Subcutaneous adipose tissue (tissue), 4 donors: ENCODE data around the gene PPARG. TPM values are rescaled to one million over a fixed set of nuclear protein-coding genes. Genes with fewer than 3 reads are reported as not detected.

Source experiments
- total RNA-seq, 4 donors: library from RNA; depleted of rRNA; stranded (reverse); fragments of >200 nt; gene quantifications; one replicate each; pipeline ENCODE4 v1.1.0, GENCODE V29; 2016
- TF ChIP-seq, protein P1 (sequence below): fragments of 450-650 bp; IDR thresholded peaks from one replicate; pipeline ENCODE4 v1.5.1; 2016; ENCODE audit warnings: low read depth, mild to moderate bottlenecking, control low read depth, antibody characterized with exemption, moderate library complexity

PPARG gene
- total RNA-seq, 4 donors from 2014 or later: 223 to 357 (median 337) TPM

DNA sequence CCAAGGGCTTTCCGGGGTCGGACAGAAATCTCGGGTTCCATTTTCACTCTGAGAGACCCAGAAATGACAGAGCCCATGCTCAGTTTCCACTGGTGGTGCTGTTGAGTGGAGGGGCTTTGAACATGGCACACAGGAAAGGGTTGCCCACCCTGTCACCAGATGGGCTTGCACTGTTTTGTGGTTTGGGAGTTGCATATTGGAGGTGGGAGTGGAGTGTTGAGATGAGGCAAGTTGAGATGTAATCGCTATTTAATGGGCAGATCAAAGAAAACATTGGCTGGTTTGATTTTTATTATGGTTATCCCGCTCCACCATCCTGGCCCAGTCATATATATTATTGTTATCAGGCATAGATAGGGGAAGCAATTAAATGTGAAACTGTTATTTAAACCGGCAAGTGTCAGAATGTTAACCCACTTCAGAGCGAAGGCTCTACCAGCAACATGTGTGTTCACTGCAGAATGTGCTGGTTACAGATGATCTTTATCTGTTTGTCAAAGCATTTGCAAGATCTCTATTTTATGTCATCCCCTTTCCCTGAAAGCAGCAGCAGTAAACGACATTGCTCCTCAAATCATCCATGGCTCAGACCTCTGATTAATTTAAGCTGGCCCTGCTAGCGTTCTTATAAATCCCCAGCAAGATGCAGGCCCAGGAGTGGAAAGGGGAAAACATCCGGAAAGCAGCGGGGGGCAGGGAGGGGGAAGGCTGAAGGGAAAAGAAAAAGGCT is 137.1 kb downstream of the PPARG start:
- TF ChIP-seq, protein P1, sequence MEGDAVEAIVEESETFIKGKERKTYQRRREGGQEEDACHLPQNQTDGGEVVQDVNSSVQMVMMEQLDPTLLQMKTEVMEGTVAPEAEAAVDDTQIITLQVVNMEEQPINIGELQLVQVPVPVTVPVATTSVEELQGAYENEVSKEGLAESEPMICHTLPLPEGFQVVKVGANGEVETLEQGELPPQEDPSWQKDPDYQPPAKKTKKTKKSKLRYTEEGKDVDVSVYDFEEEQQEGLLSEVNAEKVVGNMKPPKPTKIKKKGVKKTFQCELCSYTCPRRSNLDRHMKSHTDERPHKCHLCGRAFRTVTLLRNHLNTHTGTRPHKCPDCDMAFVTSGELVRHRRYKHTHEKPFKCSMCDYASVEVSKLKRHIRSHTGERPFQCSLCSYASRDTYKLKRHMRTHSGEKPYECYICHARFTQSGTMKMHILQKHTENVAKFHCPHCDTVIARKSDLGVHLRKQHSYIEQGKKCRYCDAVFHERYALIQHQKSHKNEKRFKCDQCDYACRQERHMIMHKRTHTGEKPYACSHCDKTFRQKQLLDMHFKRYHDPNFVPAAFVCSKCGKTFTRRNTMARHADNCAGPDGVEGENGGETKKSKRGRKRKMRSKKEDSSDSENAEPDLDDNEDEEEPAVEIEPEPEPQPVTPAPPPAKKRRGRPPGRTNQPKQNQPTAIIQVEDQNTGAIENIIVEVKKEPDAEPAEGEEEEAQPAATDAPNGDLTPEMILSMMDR: no peak

DNA sequence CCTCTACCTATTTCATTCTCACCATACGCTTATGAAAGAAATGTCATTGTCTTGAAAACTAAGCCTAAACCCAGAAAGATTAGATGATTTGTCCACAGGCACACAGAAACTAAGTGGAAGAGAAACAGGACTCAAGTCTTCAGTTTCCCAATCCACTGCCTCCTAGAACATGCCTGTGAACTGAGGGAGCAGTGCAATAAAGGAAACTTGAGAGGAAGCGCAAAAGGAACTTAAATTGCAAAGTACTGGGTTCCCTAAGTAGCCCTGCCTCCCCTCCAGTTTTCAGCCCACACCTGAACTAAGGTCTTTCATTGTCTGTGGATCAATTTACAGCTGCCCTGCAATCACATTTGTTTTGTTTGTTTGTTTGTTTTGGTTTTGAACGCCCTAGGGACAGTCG is 138.7 kb downstream of the PPARG start:
- TF ChIP-seq, protein P1: no peak

DNA sequence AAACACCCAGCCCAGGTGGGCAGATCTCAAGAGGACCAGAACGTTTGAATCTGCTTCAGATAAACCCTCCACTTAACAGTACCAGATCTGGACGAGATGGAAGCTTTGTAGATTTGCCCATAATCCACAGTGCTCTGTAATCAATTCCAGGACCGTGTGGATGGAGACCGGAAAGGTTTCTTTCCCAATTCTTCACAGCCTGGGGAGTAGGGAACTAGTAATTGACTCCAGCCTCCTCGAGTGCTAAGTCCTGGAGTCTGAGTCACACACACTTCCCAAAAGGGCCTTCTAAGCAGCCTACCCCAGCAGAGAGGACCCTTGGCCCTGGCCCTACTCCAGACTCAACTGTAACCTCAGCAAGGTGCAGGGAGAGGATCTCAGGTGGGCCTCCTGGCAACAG is 139.3 kb downstream of the PPARG start:
- TF ChIP-seq, protein P1: no peak

DNA sequence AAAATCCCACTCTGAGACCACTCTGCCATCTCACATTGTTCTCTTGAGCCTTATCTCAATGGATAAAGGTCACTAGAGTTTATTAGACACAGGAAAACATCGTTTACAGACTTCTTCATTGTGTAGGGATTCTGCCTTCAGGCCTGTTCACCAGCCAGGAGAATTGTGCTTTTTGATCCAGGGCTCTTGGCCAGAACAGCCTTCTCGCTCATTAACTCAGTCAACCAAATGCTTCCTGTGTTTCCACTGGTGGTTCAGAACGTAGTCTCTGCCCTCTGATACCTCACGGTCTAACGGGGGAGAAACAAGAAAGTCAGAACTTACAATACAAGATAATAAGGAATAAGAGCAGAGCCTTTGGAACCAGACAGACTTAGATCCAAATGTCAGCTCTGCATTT is 141.2 kb downstream of the PPARG start:
- TF ChIP-seq, protein P1: no peak

DNA sequence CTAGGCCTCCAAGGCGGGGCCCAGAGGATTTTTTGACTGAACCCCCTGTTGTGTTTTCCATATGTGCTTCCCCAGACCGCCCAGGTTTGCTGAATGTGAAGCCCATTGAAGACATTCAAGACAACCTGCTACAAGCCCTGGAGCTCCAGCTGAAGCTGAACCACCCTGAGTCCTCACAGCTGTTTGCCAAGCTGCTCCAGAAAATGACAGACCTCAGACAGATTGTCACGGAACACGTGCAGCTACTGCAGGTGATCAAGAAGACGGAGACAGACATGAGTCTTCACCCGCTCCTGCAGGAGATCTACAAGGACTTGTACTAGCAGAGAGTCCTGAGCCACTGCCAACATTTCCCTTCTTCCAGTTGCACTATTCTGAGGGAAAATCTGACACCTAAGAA is 145.0 kb downstream of the PPARG start:
- TF ChIP-seq, protein P1: no peak

DNA sequence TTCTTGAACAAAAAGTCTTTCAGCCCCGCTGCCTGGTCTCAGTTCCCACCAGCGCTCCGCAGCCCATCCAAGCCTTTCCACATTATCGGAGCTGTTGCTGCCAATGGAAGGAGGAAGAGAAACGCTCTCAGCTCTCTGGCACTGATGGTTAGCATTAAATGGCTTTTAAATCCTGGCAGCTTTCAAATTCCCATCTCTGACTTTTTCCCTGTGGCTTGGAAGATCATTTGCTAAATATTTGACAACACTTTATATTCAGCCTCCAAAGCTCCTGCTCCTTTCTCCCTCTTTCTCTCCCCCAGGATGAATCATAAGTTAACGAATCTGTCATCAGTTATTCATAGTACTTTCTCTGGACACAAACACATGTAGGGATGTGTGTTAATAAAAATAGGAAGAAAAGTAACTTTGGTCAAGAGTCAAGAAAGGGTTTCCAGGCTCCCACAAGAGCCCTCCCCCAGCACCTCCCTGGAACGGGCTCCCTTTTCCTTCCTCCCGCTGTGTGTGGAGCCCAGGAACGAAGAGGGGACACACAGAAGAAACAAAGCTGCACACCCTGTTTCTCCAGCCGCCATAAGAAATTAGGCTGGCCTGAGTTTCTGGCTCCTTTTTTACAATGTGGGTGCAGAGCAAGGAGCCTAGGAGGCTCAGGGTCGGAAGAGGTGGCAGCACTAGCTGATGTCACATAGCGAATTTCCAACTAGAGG is 147.8 kb downstream of the PPARG start:
- TF ChIP-seq, protein P1: no peak

DNA sequence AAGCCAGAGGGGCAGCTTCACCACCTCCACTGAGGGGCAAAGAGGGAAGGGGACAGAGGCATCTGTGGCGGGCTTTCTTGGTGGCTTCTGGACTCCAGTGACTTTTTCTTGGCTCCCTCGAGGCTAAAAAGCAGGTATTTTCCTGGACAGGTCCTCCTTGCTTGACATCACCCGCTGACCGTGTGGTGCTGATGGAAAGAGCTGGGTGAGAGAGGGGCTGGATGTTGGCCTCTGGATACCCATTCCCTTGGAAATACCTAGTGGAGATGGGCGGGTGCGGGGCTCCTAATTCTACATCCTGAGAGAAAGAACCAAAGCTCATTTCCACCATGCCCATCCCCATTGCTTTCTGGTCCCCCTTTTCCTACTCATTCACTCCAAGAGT is 148.3 kb downstream of the PPARG start:
- TF ChIP-seq, protein P1: no peak
